Activated CD4-positive, alpha-beta T cell treated with anti-CD3 and anti-CD28 coated beads, Interleukin-2, amount 10 ng/mL, durations not matched to agents 7 days and 5 days (primary cell): Measurements from ENCODE around the gene PDGFC. TPM values are rescaled to one million over a fixed set of nuclear protein-coding genes. Genes with fewer than 3 reads are reported as not detected.
"Not testable (repeated sequence)": the region's sequence is repeated elsewhere in the genome, so short reads cannot be mapped to it uniquely, and the experiment has no call there.

Experiments
- CTCF ChIA-PET: fragments of 350-600 bp; sonication (Branson Sonifier 250); formaldehyde crosslinking; loops from one replicate; lab custom pipeline; 2021; ENCODE audit warnings: antibody characterized with exemption; lab: Charles Lee
- POLR2A ChIA-PET: fragments of 350-600 bp; sonication (Branson Sonifier 250); formaldehyde crosslinking; loops from one replicate; lab custom pipeline; 2021; ENCODE audit warnings: antibody characterized with exemption; lab: Charles Lee
- DNase-seq: peaks from one replicate; pipeline ENCODE4 v3.0.0-alpha.2; 2020
- H3K27ac Mint-ChIP-seq: one replicate; pipeline ENCODE4 v1.8.0; 2021; ENCODE audit warnings: mild to moderate bottlenecking, moderate library complexity, mixed read lengths
- H3K27me3 Mint-ChIP-seq: one replicate; pipeline ENCODE4 v1.8.0; 2021; ENCODE audit warnings: mixed read lengths
- H3K36me3 Mint-ChIP-seq: one replicate; pipeline ENCODE4 v1.8.0; 2021; ENCODE audit warnings: low read depth, mixed read lengths
- H3K4me1 Mint-ChIP-seq: one replicate; pipeline ENCODE4 v1.8.0; 2021; ENCODE audit warnings: mixed read lengths
- H3K4me3 Mint-ChIP-seq: one replicate; pipeline ENCODE4 v1.8.0; 2021; ENCODE audit warnings: mild to moderate bottlenecking, moderate library complexity, mixed read lengths
- H3K9me3 Mint-ChIP-seq: one replicate; pipeline ENCODE4 v1.8.0; 2021; ENCODE audit warnings: mixed read lengths
- total RNA-seq, 2 experiments: library from RNA; stranded (reverse); gene quantifications; one replicate each; pipeline ENCODE4 v1.2.3, GENCODE V29; 2021

PDGFC gene
- total RNA-seq, 2 experiments from 2014 or later: not detected

- no peak for DNase-seq
- H3K36me3 Mint-ChIP-seq: no peaks in the 10 kb centered on the region
- H3K27ac Mint-ChIP-seq: no peak overlapping the region
- no peaks in the 10 kb centered on the region for H3K4me1 Mint-ChIP-seq
- no peak overlapping the region for H3K4me3 Mint-ChIP-seq
- CTCF ChIA-PET: no interaction called here
- peaks cover 2% of the 10 kb centered on the region for H3K9me3 Mint-ChIP-seq
- POLR2A ChIA-PET: no interaction called here
- H3K27me3 Mint-ChIP-seq: no peaks in the 10 kb centered on the region
Observed at GRCh38 chr4:156870861-156871260, 100.7 kb downstream of the PDGFC start.

DNA sequence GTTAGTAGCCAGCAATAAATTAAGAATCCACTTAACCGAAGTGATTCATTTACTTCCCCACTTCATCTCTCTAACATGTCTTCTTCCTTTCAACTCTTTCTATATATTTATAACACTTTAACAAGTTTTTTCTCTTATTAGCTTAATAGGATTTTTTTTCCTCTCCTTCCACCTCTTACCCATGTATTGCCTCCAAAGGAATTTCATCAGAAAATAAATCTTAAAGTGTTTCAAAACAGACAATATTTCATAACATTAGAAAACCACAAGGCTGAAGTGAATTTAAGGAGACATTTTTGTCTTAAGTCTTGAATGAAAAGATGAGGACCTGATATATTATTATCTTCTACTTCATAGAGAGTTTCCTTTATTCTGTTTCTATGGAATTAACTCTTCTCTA is 101.5 kb downstream of the PDGFC start:
- no peak for DNase-seq
- Mint-ChIP-seq H3K27me3 (no peaks in the 10 kb centered on the region), H3K27ac (no peak overlapping the region), H3K9me3 (peaks cover 2% of the 10 kb centered on the region), H3K4me3 (no peak overlapping the region), H3K36me3 (no peaks in the 10 kb centered on the region), H3K4me1 (no peaks in the 10 kb centered on the region)
- CTCF ChIA-PET: no interaction called here
- POLR2A ChIA-PET: no interaction called here

DNA sequence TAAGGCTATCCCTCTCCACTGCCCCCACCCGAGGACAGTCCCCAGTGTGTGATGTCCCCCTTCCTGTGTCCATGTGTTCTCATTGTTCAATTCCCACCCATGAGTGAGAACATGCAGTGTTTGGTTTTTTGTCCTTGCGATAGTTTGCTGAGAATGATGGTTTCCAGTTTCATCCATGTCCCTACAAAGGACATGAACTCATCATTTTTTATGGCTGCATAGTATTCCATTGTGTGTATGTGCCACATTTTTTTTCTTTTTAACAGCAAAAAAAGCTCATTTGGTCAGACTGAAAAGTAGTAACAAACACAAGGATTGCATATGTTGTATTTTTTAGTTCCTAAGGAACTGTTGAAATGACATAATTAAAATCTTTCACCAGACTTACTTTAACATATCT is 105.5 kb downstream of the PDGFC start:
- DNase-seq, CTCF ChIA-PET, H3K27ac Mint-ChIP-seq, H3K9me3 Mint-ChIP-seq, H3K4me1 Mint-ChIP-seq, H3K27me3 Mint-ChIP-seq, POLR2A ChIA-PET, H3K4me3 Mint-ChIP-seq, H3K36me3 Mint-ChIP-seq: not testable (repeated sequence)

DNA sequence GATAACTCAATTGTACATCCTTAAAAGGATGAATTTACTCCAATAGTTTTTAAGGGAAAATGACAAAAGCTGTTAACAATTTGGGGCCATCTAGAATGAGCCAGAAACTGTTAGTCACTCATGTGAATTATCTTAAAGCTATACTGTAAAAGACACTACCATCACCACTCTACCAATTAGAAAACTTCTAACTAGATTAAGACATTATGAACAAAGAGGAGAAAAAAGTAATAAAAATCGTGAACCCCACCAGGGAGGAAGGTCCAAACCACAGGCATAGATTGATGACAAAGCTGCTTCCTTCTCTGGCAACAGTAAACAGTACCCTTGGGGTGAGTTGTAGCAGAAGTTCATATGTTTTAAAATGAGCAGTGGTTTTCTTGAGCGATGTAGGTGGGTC is 106.1 kb downstream of the PDGFC start:
- CTCF ChIA-PET: no interaction called here
- Mint-ChIP-seq H3K27me3 (no peaks in the 10 kb centered on the region), H3K4me1 (no peaks in the 10 kb centered on the region), H3K4me3 (no peak overlapping the region), H3K9me3 (peaks cover 2% of the 10 kb centered on the region), H3K36me3 (no peaks in the 10 kb centered on the region), H3K27ac (no peak overlapping the region)
- POLR2A ChIA-PET: no interaction called here
- DNase-seq: no peak

DNA sequence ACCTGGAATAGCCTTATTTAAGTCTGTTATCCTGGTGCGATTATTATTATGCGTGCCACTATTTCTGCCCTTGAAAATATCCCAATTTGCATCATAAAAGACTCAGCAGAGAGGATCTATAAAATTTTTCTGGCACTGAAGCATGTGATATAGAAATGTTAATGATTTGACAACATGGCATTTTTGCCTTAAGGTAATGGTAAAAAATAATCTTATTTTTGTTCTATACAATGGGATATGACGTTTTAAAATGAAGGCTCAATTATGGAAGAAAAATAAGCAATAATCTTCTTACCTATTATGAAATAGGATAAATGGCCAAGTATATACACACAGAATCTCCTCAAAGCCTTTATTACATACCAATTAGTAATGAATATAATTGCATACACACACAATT is 113.5 kb downstream of the PDGFC start:
- DNase-seq: no peak
- POLR2A ChIA-PET: no interaction called here
- H3K27me3 Mint-ChIP-seq: no peaks in the 10 kb centered on the region
- H3K4me3 Mint-ChIP-seq: no peak overlapping the region
- no peaks in the 10 kb centered on the region for H3K36me3 Mint-ChIP-seq
- CTCF ChIA-PET: no interaction called here
- H3K4me1 Mint-ChIP-seq: no peaks in the 10 kb centered on the region
- H3K9me3 Mint-ChIP-seq: no peaks in the 10 kb centered on the region
- no peak overlapping the region for H3K27ac Mint-ChIP-seq

- no peak for DNase-seq
- peaks cover 13% of the 10 kb centered on the region for H3K9me3 Mint-ChIP-seq
- ChIA-PET POLR2A (no interaction called here), CTCF (no interaction called here)
- H3K27ac Mint-ChIP-seq: no peak overlapping the region
- no peaks in the 10 kb centered on the region for H3K27me3 Mint-ChIP-seq
- no peak overlapping the region for H3K4me3 Mint-ChIP-seq
- no peaks in the 10 kb centered on the region for H3K36me3 Mint-ChIP-seq
- no peaks in the 10 kb centered on the region for H3K4me1 Mint-ChIP-seq
Observed at GRCh38 chr4:156838761-156839160, 132.8 kb downstream of the PDGFC start.

- Mint-ChIP-seq H3K4me3 (no peak overlapping the region), H3K9me3 (peaks cover 13% of the 10 kb centered on the region), H3K27me3 (no peaks in the 10 kb centered on the region), H3K27ac (no peak overlapping the region), H3K36me3 (no peaks in the 10 kb centered on the region), H3K4me1 (no peaks in the 10 kb centered on the region)
- CTCF ChIA-PET: no interaction called here
- DNase-seq: no peak
- POLR2A ChIA-PET: no interaction called here
Observed at GRCh38 chr4:156837625-156838345, 133.8 kb downstream of the PDGFC start.

DNA sequence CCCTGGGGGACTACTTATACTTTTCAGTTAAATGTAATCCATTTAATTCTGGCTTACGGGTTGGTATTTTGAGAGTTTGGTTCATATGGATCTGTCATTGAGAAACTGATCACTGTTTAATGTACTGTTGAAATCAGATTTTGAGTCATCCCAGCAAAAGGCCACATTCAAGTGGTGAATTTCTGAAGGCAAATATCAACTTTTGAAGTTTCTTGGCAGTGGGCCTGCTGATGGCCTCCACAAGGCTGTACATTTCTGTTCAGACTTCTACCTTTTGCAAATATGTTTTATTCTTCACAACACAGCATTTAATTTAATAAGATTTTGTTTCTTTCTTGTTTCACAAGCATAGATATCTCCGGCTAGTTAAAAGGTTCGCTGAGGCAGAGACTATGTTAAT is 138.7 kb downstream of the PDGFC start:
- ChIA-PET CTCF (no interaction called here), POLR2A (no interaction called here)
- H3K9me3 Mint-ChIP-seq: no peaks in the 10 kb centered on the region
- H3K27me3 Mint-ChIP-seq: no peaks in the 10 kb centered on the region
- no peak overlapping the region for H3K4me3 Mint-ChIP-seq
- H3K36me3 Mint-ChIP-seq: no peaks in the 10 kb centered on the region
- DNase-seq: no peak
- H3K27ac Mint-ChIP-seq: no peak overlapping the region
- no peaks in the 10 kb centered on the region for H3K4me1 Mint-ChIP-seq

DNA sequence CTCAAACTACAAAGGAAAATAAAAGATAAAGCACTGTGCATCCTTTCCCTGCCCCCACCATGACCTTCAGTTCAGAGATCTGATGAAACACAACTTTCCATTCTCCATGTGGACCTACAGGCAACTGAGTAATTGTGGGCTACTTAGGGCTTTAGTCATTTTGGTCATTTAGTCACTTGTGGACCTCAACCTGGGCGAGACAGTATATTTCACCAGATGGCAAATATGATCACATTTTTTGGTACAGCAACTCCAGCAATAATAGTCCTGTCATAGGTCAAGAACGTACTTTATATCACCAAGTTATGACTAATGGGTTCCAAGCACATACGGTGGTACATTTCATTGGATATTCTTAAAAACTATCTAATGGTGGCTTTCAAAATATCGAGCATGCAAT is 141.2 kb downstream of the PDGFC start:
- no peak for DNase-seq
- H3K4me1 Mint-ChIP-seq: no peaks in the 10 kb centered on the region
- H3K36me3 Mint-ChIP-seq: no peaks in the 10 kb centered on the region
- no peaks in the 10 kb centered on the region for H3K27me3 Mint-ChIP-seq
- CTCF ChIA-PET: no interaction called here
- H3K4me3 Mint-ChIP-seq: no peak overlapping the region
- H3K9me3 Mint-ChIP-seq: no peaks in the 10 kb centered on the region
- H3K27ac Mint-ChIP-seq: no peak overlapping the region
- POLR2A ChIA-PET: no interaction called here

DNA sequence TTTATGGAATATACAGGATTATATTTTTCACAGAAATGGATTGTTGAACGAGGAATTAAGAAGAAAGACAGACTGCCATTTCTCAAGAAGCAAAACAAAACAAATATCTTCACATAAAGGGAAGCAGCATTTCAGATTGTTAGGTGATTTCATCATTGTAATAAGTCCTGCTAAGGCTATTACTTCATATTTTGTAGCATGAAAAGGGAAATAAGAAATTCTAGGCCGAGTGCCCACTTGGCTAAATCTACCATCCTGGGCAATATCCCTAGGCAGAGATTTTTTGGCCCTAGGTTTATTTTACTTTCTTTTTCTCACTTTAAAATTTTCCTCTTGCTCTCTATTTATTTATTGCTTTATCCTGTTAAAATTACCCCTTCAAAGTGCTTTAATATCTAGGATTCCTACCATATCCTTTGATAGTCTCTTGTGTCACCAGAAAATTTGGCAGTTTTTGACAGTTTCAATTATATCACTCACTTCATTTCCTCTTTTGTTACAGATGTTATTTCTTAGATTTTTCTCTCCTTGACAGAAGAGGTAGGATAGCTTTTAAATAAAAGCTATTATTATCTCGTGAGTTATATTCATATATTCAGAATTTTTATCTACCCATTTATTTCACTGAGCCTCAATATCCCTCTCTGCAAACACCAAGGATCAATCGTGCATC is 142.3 kb downstream of the PDGFC start:
- POLR2A ChIA-PET: no interaction called here
- Mint-ChIP-seq H3K4me3 (no peak overlapping the region), H3K9me3 (no peaks in the 10 kb centered on the region), H3K27ac (no peak overlapping the region), H3K36me3 (no peaks in the 10 kb centered on the region), H3K27me3 (no peaks in the 10 kb centered on the region), H3K4me1 (no peaks in the 10 kb centered on the region)
- CTCF ChIA-PET: no interaction called here
- DNase-seq: no peak

DNA sequence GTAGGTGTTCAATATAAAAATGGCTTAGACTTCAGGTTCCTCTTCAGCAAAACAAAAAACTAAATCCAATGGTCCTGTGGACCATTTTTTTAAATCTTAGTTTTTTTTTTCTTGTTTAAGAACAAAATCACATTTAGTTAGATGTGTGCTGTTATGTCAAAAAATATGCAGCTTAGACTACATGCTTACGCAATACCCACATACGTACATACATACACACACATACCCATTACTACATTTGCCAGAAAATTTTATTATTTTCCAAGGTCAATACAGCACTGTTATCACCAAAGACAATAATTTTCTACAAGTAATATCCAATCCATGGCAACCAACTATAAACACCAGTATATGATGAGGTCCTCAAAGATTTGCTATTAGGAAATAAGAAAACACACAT is 144.1 kb downstream of the PDGFC start:
- Mint-ChIP-seq H3K4me3 (no peak overlapping the region), H3K4me1 (no peaks in the 10 kb centered on the region), H3K27me3 (no peaks in the 10 kb centered on the region), H3K9me3 (no peaks in the 10 kb centered on the region), H3K36me3 (no peaks in the 10 kb centered on the region), H3K27ac (no peak overlapping the region)
- DNase-seq: no peak
- ChIA-PET POLR2A (no interaction called here), CTCF (no interaction called here)

- H3K9me3 Mint-ChIP-seq: no peaks in the 10 kb centered on the region
- no peaks in the 10 kb centered on the region for H3K27me3 Mint-ChIP-seq
- ChIA-PET CTCF (no interaction called here), POLR2A (no interaction called here)
- no peaks in the 10 kb centered on the region for H3K4me1 Mint-ChIP-seq
- DNase-seq: no peak
- no peaks in the 10 kb centered on the region for H3K36me3 Mint-ChIP-seq
- no peak overlapping the region for H3K4me3 Mint-ChIP-seq
- no peak overlapping the region for H3K27ac Mint-ChIP-seq
Observed at GRCh38 chr4:156825074-156825473, 146.5 kb downstream of the PDGFC start.

DNA sequence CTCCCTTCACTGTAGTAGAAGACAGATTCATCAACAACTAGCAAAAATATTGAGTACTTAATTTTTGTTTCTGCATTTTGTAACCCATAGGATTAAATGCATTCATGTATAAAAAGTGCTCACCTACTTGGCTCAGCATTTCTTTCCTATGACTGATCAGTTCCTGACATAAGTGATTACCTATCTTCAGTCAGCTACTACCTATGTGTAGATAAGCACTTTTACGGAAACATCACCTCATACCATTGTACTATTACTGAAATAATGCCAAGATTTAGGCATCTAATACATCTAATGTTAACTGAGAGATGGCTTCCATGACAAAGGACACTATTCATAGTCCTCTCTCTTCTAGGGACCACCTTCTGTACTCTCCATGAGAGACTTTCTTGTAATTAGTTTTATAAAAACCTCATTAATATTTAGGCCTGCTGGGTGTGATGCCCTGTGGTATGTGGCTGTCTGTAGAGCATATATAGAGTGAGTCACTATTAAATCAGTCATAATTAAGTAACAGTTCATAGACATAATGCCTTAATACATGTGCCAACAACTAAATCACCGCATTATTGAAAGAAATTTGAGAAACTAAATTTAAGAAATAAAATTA is 147.0 kb downstream of the PDGFC start:
- ChIA-PET POLR2A (no interaction called here), CTCF (no interaction called here)
- Mint-ChIP-seq H3K27me3 (no peaks in the 10 kb centered on the region), H3K4me3 (no peak overlapping the region), H3K9me3 (no peaks in the 10 kb centered on the region), H3K27ac (no peak overlapping the region), H3K4me1 (no peaks in the 10 kb centered on the region), H3K36me3 (no peaks in the 10 kb centered on the region)
- DNase-seq: no peak
